IPS DF 4.7 (cell line): ENCODE results near the gene APBA3.

Experiments used
- DNase-seq: peaks from one replicate; pipeline ENCODE4 v3.0.0-alpha.2; 2013; ENCODE audit warnings: low spot score; ENCODE audit errors: extremely low read depth

APBA3 gene

DNA sequence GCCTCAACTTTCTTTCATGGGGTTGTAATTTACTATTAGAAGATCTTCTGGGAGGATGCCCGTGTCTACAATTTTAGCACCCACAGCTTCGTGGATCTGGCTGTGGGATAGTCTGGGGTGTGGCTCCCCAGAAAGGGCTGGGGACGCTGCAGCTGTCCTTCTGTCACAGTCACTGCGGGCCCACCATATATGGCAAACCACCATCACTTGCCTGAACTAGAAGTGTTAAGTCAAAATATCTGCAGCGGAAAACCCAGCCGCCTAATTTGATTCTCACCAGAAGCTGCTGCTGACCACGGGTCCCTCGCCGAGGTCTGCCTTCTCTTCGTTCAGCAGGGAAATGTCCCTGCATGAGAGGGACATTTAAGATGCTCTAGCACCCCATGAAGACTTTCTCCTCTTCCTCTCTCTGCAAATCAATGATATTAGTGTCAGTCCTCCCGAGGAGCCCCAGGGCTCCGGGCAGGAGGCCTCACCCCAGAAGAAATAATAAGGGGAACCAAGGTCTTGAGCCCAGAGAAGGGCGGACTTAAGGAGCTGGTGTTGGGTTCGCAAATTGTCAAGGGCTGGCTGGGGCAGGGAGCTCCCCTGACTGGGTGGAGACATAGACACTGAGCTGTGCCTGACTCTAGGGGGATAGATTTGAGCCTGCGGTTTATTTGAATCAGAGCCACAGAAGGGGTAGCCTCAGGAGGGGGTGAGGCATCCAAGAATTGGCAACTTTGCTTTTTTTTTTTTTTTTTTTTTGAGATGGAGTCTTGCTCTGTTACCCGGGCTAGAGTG lies 27.7 kb upstream of the APBA3 start:
- DNase-seq, result no peak

- no peak for DNase-seq
These were observed 24.7 kb upstream of the APBA3 start, which contains the start of gene MATK for GRCh38 chr19:3785938-3786824. Gene MATK, minus strand, starts transcription at chr19:3786381. Its CDS starts 1,246 bp downstream, at chr19:3785135.

DNA sequence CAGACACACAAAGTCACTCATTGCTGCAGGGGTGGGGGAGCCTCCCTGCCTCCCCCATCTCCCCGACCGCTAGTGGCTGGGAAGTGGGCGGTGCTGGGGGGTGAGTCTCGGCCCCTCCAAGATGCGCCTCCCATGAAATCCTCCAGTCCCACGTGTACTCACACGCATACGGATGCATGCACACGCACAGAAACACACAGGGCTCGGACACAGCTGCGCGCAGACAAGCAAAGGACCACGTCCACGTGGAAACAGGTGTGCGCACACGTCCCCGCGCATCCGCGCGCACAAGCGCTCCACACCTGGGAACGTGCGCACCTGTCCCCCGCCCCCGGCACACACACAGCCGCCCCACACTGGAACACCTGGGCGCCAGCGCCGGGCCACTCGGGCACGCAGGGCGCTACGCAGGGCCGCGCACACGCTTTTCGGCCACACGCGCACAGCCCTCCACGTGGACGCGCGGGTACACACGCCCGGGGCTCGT lies 24.0 kb upstream of the APBA3 start:
- DNase-seq, result no peak

DNA sequence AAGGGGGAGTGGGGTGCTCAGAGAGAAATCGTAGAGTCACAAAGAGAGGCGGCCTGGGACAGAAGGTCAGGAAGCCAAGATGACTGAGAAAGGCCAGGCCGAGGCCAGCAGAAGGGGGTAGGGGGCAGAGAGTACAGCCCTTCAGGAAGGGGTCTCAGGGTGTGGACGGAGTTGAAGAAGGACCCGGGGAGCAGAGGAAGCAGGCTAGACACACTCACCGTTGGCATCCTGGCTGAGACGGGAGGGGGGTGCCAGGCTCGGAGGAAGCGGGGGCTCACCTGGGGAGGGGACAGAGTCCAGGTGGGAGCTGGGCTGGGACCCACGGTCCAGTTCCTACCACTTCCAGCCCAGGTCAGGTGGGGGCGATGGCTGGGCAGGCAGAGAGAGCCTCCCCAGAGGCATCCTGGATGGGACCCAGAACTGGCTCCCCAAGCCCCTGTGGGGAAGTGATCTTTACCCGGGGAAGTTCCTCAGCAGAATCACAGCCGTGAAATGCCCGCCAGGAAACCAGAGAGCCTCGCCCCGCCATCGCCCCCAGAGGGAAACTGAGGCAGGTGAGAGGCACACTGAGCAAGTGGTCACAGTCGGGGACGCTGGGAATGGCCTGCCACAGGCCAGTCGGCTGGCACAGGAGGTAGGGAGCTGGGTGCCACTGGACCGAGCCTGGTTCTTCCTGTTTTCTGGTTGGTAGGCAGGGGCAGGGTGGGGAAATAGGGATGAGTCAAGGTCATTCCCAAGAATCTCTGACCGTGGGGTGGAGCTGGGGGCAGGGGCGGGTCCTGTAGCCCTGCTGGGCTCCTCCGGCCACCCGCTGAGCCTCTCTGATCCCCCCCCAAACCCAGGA lies 23.3 kb upstream of the APBA3 start:
- no peak for DNase-seq

DNA sequence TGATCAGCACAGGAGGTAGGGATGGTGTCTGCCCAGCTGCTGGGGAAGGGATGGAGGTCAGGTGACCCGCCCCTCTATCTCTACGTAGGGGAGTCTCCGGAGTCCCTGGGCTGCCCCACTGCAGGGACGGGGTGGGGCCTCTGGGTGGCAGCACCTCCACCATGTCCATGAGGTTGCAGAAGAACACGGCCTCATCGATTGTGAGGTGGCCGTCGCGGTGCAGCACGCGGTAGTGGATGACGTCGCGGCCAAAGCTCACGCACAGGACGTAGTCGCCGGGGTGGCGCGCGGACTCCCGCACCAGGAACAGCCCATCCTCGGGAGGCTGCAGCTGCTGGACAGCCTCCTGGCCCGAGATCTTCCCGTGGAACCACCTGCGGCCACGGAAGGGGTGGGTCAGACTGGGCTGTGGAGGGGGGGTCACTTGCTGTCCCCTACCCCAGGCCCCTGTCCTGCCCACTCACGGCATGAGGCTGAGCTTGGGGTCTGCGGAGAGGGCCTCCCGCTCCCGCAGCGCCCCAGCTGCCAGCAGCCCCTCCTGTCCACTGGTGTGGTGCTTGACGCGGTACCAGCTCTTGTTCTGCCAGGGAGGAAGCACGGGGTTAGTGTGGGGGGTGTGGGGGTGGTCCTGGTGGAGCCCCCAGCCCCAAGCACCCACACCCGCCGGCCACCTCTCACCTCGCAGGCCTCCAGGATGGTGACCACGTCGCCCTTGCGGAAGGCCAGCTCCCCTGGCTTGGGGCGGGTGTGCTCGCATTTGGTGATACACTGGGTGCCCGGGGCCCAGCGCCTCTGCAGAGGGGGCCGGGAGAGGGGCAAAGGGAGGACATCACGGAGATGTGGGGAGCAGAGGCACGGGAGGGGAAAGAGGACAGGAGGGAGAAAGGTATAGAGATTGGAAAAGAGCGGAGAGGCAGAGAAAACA lies 22.4 kb upstream of the APBA3 start:
- DNase-seq, result no peak

- no peak for DNase-seq
These were observed 21.4 kb upstream of the APBA3 start for GRCh38 chr19:3782903-3783302.

DNA sequence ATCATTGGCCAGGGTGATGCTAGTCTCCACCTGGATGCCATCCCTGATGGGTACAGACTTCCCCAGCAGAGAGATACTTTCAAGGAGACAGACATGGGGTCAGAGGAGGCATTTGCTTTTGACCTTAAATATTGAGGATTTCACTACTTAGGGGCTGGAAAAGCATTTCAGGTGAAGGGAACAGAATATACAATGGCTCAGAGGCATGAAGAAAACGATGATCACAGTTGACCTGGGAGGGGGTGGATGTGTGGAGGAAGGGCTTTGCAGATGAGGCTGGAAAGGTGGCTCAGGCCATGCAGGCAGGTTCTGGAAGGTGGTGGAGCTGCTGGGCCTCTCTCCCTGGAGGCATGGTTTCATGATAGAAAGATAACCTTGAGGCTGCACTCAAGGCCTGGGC lies 20.8 kb upstream of the APBA3 start:
- no peak for DNase-seq

DNA sequence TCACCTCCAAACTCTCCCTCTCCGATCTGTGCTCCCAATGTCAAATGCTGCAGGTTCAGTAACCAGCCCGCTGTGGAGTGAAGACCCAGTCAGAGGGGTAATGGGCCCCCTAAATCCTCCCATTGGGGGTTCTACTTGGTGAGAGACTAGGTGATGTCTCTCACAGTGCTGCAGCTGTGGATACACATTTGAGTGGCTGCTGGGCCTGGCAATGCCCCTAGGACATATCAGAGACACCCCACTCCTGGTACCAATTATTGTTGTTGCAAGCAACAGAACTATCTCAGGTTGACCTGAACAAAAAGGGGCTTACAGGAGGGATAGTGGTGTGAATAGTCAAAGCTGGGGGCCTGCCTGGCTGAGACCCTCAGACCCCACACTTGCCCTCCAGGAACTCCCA lies 20.1 kb upstream of the APBA3 start:
- no peak for DNase-seq

DNA sequence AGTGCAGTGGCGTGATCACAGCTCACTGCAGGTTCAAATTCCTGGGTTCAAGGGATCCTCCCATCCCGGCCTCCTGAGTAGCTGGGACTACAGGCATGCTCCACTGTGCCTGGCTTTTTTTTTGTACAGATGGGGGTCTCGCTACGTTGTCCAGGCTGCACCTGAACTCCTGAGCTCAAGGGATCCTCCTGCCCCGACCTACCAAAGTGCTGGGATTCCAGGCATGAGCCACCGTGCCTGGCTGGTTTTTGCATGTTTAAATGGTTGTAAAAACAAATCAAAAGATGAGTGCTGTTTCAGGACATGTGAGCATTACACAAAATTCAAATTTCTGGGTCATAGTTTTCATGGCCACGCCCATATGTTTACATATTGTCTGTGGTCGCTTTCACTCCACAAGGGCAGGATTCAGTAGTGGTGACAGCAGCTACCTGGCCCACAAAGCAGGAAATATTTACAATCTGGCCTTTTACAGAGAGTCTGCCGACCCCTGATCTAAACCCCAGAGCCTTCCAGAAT lies 19.4 kb upstream of the APBA3 start:
- DNase-seq, result no peak

- no peak for DNase-seq
These were observed 17.6 kb upstream of the APBA3 start for GRCh38 chr19:3778899-3779723.

DNA sequence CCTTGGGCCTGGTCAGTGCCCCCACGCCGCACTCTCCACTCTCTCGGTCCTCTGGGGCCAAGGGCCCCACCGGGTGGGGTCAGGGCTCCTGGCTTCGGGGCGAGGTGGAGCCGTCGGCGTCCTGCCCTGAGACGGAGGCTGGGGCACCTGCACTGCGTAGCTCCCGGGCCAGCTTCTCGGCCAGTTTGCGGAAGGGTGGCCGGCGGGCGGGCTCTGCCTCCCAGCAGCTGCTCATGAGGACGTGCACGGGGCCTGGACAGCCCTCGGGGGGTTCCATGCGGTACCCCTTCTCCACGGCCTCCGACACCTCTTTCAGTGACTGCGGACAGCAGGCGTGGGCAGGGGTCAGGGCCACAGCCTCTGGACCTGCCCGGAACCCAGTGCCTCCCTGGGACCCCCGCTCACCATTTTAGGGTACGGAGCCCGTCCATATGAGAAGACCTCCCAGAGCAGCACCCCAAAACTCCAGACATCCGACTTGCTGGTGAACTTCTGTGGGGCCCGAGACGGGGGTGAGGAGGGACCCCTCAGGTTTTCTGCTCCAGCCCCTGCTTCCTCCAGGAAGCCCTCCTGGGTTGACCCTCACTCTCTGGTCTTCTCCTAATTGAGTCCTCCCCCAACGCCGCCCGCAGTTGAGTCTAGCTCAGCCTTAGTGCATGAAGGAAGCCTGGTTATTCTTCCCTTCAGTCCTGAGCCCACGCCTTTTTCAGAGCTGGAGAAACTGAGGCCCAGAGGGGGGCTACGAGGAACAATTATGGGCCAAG lies 16.8 kb upstream of the APBA3 start:
- DNase-seq, result no peak

DNA sequence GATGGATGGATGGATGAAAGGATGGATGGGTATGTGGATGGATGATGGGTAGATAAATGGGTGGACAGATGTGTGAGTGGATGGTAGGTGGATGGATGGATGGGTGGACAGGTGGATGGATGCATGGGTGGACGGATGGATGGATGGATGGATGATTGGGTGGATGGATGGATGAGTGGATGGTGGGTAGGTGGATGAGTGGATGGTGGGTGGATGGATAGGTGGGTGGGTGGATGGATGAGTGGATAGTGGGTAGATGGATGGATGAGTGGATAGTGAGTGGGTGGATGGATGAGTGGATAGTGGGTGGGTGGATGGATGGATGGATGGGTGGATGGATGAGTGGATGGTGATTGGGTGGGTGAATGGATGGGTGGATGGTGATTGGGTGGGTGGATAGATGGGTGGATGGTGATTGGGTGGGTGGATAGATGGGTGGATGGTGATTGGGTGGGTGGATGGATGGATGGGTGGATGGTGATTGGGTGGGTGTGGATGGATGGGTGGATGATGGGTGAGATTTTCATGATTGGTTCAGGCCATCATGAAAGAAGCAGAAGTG lies 15.1 kb upstream of the APBA3 start:
- DNase-seq, result no peak

- no peak for DNase-seq
These were observed 14.3 kb upstream of the APBA3 start for GRCh38 chr19:3775831-3776230.

DNA sequence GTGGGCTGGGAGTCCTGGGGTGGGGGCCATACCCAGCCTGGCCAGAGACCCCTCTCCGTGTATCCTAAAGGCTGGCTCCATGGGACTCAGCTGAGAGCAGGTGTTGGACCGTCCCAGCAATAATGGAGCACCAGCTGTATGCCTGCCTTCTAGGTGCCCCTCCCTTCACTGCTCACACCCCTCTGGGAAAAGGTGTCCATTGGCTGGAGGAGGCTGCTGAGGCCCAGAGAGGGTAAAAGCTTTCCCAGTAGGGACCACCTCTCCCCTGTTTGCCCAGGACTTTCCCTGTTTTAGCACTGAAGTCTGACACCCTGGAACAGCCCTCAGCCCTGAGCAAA lies 13.9 kb upstream of the APBA3 start:
- no peak for DNase-seq

GRCh38 chr19:3774621-3775373 lies 13.3 kb upstream of the APBA3 start:
- no peak for DNase-seq

- no peak for DNase-seq
These were observed 12.5 kb upstream of the APBA3 start for GRCh38 chr19:3773814-3774515.

GRCh38 chr19:3771906-3772455 lies 10.5 kb upstream of the APBA3 start, which contains the start of gene RAX2:
Gene RAX2, minus strand, starts transcription at chr19:3772228. Its CDS starts 486 bp downstream, at chr19:3771742.
- no peak for DNase-seq
